ENCODE results near the gene S100A7.
A peak's percentile ranks its signal among the peaks of the same experiment; 100 is the strongest.

S100A7 gene

DNA sequence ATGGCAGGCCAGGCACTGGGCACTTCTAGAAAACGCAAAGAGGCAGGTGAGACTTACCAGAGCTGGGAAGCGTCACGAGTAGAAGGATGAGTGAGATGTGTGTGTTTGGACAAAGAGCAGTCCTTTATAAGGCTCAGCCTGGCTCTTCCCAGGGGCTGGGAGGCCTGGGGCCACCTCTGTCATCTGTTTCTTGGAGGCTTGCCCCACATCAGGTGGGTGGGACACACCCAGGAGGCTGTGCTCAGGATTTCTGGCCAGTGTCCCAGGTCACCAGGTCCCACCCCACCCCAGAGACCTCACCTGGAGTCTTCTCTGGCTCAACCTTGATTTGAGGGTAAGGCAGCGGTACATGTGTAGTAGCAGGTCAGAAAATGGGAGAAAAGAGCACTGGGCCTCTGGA, at the start of gene S100A7:
Gene S100A7 (minus strand): TSS at position 101 of the 400 bp plus-strand sequence. CDS start 1,638 bp downstream, outside the sequence.
- no peak for DNase-seq

DNA sequence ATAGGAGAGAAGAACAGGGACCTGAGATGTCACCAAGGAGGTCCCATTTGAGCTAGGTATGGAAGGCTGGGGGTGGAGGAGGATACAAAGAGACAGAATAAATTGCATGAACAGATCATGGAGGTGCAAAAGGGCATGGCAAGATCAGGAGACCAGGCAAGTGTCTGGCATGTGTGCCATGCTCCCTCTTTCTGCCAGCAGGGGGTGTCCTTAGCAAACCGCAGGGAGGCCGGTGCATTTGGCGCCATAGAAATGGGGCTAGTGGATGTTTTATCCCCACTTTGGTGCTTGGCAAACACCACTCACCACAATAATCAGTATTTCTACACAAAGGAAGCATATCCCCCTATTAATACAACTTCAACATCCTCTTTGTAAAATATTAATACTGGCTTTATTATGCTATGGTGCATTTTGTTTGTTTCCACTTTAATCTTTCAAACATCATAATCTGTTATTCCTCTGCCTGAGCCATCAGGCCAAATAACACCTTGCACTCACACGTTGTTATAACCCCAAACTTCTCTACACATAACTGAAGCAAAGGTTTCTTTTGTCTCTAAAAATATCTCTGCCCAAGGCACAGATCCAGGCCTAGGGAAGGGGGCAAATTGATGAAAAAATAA, 49.4 kb upstream of the S100A7 start:
- peak; percentile 68 for DNase-seq

- DNase-seq: no peak
These were observed 48.6 kb upstream of the S100A7 start for GRCh38 chr1:153509036-153509435.

DNA sequence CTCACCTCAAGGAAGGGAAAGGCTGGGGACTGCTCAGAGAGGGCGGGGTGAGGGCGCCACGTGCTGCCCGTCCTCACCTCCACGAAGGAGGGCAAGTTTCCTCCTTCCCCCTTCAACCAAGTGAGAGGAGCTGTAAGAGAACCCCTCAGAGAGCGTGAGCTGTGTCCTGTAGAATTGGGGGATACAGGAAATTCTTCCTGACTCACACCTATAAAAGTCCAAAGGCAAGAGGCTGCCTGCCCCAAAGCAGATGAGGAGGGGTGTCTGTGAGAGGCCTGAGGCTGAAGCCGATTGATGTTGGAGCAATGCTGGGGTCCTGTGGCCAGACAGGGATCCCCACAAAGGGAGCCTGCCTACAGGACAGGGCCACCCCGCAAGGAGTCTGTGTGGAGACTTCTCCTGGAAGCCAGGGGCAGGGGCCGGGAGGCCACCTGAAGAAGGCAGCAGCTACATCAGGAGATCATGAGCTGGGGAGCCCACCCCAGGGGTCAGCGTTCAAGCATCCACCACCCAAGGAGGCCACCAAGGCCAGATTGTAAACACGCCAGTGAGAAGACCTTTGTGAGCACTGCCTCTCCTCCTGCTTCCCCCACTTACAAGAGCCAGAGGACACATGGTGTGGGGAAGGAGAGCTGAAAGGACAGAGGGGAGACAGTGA, 47.6 kb upstream of the S100A7 start:
- no peak for DNase-seq

GRCh38 chr1:153506831-153507413, 46.5 kb upstream of the S100A7 start:
- no peak for DNase-seq

DNA sequence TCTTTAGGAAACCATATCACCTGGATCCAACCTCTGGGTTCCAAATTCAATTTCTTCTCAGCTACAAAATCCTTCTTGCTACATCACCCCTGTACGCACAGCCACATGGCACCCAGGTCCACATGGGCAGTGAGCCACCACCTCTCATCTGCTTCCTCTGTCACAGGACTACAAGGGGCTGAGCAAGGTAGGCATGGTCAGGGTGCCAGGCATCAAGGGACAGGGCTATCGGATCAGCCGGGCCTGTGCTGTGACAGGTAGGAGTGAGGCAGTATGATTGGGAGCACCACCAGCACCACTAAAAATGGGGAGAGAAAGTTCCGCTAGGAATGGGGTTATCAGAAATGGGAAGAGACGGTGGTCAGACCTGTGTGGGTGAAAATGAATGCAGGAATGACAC, 45.9 kb upstream of the S100A7 start:
- no peak for DNase-seq

DNA sequence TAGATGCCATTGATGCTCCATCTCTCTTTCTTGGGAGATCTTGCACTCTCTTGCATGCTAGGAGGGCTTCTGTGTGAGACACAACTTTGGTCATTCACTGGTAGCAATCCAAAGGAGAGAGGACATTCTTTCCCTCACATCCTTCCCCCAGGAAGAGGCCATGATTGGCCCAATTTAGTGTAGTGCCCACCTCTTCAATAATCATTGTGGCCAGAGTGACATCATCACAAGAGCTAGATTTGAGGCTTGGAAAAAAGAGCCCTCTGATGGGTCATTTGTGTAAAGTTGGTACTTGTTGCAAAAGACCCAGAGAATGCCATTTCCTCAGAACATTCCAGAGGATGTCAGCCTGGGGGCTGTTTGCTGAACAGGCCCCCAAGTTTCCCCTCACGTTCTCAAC, 45.1 kb upstream of the S100A7 start:
- DNase-seq: no peak

DNA sequence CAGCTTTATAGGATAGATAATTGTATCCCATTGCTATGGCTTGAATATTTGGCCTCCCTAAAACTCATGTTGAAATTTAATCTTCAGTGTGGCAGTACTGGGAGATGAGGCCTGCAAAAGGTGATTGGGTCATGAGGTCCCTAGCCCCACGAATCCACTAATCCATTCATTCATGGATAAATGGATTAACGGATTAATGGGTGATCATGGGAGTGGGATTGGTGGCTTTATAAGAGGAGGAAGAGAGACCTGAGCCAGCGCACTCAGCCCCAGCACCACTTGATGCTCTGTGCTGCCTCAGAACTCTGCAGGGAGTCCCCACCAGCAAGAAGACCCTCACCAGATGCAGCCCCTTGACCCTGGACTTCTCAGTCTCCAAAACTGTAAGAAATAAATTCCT, 43.3 kb upstream of the S100A7 start:
- no peak for DNase-seq

DNA sequence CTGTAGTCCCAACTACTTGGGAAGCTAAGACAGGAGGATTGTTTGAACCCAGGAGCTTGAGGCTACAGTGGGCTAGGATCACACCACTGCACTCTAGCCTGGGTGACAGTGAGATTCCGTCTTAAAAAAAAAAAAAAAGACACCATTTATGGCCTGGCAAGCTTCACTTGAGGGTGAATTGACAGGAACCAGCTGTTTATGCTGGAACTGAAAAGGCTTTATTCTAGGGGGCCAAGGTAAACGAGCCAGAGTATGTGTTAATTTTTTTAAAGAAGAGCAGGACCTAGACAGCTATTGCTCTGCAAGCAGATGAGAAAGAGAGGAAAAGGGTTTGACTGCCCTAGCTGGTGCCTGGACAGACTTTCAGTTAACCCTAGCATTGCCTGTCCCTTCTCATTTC, 38.3 kb upstream of the S100A7 start:
- DNase-seq: no peak

GRCh38 chr1:153495536-153495935, 35.1 kb upstream of the S100A7 start:
- no peak for DNase-seq

DNA sequence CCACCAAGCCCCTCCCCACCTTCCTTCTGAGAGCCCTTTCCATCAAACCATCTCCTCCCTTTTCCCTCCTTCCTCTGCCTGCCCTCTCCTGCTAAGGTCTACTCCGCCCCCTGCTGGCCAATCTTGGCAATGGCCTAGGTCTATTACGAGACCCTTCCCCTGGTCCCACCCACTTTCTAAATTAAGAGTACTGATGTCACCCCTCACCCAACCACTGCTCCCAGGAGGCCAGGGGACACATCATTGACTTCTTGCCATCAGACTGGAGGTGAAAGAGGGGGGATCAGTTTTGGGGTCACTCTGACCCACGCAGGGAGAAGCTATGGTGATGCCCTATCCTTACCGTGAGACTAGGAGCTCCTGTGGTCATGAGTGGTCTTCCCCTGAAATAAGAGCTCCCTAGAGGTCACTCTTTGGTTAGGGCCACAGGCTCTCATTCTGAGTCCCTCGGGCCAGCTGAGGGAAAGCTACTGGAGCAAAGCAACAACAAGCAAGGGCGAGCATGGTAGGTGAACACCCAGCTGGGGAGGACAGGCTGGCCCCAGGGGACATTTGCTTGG, 34.6 kb upstream of the S100A7 start:
- peak; percentile 75 for DNase-seq

- DNase-seq: no peak
These were observed 33.0 kb upstream of the S100A7 start for GRCh38 chr1:153493343-153493960.

DNA sequence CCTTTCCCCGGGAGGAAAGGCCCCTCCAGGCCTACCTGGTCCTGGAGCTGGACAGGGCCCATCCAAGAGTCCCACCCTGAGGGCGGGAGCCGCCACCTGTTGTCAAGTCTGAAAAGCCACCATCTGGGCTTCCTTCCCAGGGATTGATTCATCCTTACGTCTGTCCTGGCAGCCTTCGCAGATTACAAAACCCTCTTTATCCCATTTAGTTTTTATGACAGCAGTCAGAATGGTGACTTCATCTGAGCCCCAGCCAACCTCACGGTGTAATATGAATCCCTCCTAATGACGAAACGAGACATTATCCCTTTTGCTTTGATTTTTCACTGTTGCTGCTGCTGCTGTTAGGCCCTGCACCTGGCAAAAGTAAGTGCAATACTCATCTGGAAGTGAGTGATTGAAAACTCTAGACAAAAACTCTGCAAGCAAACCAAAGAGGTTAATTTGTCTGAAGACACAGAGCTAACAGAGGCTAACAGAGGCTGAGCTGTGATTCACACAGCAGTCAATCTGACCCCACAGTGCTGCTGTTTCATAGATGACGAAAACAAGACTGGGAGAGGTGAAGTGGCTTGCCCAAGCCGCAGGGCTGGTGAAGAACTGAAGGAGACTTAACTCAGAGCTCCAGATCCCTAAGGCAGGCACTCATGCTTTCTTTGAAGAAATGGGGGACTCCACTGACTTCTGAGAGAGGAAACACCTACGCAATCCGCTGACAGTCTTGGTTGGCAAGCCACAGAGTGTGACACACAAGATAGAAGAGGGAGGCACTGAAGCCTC, 30.0 kb upstream of the S100A7 start:
- no peak for DNase-seq

GRCh38 chr1:153488731-153489130, 28.3 kb upstream of the S100A7 start:
- DNase-seq: no peak

GRCh38 chr1:153487707-153488106, 27.3 kb upstream of the S100A7 start:
- DNase-seq: no peak

- no peak for DNase-seq
These were observed 25.4 kb upstream of the S100A7 start for GRCh38 chr1:153485863-153486262.

DNA sequence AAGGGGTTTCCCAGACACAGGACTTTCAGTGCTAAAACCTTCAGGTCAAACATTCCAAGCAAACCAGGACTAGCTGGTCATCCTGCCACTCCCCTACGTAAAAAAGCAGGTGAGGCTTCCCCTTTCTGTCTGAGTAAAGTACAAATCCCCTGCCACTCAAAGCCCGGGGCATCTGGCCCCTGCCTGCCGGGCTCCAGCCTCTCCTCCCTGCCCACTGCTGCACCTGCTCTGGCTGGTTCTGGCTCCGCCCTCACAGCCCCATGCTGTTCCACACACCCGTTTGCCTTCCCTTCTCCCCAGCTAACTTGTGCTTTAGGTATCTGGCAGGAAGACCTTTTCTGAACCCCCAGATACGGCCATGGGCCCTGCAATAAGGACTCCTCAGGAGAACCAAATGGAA, 23.3 kb upstream of the S100A7 start:
- no peak for DNase-seq

GRCh38 chr1:153481124-153481523, 20.7 kb upstream of the S100A7 start:
- DNase-seq: no peak

DNA sequence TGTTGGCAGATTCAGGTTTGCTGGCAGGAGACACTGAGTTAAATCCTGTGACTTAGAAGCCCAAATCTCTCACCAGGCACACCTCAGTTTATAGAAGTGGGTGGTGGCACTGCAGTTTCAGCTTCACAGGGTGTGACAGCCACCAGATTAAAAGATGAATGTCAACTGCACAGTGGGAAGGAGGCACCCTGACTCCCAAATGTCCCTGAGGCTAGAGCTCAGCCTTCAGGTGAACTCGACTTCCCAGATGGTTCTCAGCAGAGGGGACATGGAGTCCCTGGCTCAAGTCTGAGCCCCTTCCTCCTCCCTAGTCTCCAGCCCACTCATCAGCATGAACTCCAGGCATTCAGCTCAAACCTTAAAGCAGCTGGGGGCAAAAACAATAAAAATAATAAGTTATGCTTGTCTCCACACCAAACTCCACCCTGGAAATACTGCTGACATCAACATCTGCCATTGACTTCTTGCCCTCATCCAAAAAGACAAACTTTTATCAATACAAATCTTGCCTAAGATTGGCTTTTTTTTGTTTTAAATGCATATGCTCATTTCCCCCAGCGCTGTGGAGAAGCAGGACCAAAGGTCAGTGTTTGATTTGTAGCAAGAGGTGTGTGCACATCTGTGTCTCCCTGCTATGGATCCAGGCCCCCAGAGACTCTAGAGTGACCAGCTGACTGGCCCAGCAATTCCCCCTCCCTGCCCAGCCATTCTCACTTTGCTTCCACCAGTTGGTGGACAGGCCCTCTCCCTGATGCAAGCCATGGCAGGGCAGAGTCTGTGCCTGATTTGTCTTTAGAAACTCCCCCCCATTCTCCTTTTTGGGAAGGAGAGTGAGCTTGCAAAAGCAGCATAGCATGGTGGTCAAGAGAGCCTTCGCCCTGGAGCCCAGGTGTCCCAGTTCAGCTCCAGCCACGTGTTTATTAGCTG, 18.5 kb upstream of the S100A7 start:
- DNase-seq: no peak

DNA sequence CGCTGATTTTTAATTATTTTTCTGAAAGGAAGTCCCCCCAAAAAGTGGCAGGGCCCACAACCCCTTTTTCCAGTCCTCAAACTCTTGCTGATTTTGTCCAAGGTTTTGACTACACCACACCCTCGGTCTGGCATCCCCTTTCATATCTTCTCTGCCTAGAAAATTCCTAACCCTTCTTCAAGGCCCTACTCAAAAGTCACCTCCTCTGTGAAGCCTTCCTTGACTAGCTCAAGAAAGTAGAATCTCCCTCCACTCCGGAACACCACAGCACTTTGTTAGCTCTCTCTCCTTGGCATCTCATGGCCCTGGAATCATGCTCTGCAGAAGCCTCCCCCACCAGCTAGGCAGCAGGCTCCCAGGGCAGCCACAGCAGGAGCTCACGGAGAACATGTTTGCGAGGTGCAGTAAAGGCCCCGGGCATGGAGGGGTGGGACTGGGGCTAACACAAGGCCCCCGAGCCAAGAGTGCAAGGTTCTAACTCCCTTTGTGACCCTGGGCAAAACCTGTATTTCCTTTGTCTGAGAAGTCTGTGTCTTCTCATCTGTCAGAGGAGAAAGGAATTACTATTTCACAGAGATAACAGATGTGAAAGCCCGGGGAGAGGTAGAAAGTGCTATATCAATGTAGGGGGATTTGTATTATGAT, 17.7 kb upstream of the S100A7 start:
- no peak for DNase-seq

DNA sequence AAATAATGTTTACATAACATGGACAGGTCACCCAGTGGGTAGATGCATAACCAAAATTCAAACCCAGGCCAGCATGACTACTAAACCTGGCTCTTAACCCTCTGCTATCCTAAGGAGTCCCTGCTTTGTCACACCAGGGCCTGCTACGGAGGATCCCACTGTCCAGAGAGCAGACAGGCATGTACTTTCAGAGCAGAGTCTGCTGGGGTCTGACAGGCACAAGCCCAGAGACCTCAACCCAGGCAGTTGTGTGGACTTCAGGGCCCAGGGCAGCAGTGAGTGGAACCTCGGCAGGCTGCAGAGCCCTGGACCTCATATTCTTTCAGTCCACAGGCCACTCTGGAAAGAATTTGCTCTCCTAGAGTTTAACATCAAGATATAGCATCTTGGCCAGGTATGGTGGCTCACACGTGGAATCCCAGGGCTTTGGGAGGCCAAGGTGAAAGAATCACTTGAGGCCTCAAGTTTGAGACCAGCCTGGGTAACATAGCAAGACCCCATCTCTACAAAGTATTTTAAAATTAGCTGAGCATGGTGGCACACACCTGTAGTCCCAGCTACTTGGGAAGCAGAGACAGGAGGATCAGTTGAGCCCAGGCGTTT, 16.1 kb upstream of the S100A7 start:
- no peak for DNase-seq

All from activated T-cell treated with anti-CD3 and anti-CD28 coated beads, Interleukin-2, amount 50 U/mL, for 1 hour (primary cell).